GM12872 (cell line): ENCODE data around the gene IDH1.

ENCODE experiments used
- TF ChIP-seq, protein P1 (sequence below): IDR thresholded peaks from 3 replicates; pipeline ENCODE4 v1.5.1; 2011; ENCODE audit warnings: low read depth, mild to moderate bottlenecking, low read length, moderate library complexity; ENCODE audit not compliant: insufficient read depth

Gene IDH1

DNA sequence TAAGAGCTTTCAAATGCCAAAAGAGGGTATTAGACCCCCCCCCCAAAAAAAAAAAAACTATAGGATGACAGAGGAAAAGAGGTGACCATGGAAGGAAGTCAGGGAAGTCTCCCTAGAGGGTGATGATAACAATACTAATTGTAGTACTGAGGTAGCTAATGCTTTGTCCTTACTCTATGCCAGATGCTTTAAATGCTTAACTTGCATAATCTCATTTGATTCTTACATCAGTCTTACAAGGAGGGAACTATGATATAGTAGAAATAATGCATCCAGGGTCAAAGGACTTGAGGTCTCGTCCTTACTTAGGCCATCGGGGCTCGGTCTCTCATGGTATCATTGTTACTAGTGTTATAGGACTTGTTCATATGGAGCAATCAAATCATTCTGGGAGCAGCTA, 9.1 kb downstream of the IDH1 start:
- TF ChIP-seq, protein P1, sequence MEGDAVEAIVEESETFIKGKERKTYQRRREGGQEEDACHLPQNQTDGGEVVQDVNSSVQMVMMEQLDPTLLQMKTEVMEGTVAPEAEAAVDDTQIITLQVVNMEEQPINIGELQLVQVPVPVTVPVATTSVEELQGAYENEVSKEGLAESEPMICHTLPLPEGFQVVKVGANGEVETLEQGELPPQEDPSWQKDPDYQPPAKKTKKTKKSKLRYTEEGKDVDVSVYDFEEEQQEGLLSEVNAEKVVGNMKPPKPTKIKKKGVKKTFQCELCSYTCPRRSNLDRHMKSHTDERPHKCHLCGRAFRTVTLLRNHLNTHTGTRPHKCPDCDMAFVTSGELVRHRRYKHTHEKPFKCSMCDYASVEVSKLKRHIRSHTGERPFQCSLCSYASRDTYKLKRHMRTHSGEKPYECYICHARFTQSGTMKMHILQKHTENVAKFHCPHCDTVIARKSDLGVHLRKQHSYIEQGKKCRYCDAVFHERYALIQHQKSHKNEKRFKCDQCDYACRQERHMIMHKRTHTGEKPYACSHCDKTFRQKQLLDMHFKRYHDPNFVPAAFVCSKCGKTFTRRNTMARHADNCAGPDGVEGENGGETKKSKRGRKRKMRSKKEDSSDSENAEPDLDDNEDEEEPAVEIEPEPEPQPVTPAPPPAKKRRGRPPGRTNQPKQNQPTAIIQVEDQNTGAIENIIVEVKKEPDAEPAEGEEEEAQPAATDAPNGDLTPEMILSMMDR = no peak

DNA sequence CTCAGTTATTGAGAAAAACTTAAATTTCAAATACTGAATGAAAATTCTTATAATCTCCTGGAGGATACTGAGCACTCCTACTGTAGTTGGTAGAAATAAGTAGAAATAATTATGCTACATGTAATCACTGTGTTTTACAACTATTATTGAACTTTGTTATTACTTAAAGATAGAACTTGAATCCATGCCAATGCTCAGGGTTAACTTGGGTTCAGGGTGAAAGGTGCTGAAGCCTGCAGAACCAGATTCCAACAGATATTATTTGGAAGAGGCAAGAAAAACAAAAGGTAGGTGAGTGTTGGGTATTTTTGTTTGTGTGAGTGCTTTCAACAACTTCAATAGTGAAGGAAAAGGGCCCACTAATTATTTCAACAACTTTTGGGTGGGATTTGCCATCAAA, 10.4 kb downstream of the IDH1 start:
- TF ChIP-seq, protein P1 = no peak

DNA sequence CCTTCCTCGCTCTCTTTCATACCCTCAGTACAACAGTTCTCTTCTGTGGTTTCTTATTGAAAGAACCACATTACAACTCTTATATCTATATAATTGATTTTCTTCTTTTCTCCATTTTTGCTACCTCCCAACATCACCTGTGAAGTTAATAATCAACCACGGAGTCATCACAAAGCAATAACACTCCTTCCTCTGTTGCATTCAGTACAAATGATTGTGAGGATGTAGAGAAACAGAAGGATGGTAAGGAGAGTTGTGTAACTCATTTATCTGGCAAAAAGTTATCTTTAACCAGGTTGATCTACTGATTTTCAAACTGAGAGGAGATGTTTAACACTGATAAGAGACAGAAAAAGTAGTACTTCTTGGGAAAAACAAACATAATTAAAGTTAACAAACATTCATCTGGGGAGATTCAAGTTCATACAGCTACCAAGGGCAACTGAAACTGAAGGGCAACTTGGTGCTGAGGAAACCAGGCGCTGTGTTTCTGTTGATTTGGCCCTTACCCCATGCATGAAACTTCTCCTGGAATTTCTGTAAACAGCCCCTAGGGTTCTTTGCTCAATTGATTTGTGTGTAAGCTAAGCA, 14.2 kb downstream of the IDH1 start:
- TF ChIP-seq, protein P1 = no peak

DNA sequence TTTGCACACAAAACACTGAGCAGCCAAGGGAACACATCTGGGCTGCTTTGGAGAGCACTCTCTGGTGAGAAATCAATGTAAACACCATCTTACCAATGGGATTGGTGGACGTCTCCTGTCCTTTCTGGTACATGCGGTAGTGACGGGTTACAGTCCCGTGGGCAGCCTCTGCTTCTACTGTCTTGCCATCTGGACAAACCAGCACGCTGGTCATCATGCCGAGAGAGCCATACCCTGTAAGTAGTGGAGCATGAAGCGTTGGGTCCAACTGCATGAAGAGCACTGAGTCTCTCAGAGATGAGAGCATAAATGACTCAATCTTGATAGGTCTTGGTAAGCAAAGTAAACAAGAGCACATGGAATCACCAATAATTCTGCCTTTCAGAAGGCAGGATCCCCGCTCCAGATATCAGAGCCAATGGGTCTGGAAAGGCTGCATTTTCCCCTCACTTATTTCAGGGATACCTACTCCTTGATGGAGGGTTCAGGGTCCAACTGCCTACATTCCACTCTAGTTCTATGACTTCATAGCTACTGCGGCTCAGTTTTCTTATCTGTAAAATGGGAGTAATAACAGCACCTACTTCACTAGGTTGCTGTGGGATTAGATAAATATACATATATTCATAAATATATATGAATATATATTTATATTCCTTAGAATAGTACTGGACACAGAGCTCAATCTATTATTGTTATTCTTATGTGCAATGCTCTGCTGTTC, 14.9 kb downstream of the IDH1 start:
- TF ChIP-seq, protein P1 = no peak

- TF ChIP-seq, protein P1 = no peak
Observed at GRCh38 chr2:208235860-208236259, 19.0 kb downstream of the IDH1 start.

DNA sequence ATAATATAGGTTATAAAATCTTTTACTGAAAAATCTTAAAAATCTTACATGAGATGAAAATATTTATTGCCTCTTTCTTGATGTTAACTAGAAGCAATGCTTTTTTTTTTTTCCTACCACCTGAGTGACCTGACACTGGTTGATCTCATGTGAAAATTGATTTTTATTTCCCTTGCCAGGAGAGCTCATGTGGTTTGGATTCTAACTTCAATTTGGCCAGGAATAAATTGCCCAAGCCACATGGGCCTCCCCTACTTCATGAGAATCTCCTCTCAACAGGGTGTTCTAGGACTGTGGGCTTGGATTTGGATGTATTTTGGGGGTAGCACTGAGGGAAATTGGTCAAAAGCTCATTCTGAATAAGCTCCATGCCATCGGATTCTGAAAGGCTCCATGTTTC, 20.1 kb downstream of the IDH1 start:
- TF ChIP-seq, protein P1 = no peak

DNA sequence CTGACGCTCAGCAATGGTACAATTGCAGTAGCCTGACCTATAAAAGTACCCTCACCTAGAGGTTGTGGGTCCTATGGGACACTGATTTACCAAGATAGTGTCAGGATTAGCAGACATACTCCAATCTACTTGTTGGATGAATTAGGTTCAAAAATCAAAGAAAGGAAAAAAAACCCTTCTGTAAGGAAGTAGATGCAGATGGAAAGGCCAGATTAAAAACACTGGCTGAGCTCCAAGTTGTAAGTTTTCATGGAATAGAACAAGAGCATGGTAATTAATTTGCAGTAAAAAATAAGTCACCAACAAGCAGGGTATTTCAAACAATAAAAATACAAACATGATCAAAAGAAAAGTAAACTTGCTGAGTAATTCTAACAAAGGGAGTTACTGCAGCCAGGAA, 26.4 kb downstream of the IDH1 start:
- TF ChIP-seq, protein P1 = no peak
